ENCODE data around the gene SLC9A7.

The SLC9A7 gene

DNA sequence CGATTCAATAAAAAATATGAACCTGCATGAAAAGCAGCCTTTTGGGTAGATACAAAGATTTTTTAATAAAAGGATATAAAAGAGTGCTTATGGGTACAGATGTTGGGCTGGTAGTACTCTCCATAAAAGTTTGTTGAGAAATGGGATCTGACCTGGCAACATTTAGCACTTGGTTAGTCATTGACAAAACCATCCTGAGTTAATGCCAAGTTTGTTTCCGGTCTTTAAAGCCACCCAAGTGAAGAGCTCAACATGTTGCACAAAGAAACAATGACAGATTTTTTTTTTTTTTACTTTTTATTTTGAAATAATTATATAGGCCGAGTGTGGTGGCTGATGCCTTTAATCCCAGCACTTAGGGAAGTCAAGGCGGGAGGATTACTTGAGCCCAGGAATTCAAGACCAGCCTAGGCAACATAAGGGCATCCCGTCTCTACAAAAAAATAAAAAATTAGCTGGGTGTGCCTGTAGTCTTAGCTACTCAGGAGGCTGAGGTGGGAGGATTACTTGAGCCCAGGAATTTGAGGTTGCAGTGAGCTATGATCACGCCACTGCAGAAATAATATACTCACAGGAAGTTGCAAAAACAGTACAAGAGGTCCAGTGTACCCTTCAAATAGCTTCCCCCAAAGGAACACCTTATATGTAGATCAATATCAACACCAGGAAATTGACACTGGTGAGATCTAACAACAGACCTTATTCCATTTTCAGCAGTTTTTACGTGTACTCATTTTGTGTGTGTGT lies 168.8 kb downstream of the SLC9A7 start:
- TF ChIP-seq, protein P1, sequence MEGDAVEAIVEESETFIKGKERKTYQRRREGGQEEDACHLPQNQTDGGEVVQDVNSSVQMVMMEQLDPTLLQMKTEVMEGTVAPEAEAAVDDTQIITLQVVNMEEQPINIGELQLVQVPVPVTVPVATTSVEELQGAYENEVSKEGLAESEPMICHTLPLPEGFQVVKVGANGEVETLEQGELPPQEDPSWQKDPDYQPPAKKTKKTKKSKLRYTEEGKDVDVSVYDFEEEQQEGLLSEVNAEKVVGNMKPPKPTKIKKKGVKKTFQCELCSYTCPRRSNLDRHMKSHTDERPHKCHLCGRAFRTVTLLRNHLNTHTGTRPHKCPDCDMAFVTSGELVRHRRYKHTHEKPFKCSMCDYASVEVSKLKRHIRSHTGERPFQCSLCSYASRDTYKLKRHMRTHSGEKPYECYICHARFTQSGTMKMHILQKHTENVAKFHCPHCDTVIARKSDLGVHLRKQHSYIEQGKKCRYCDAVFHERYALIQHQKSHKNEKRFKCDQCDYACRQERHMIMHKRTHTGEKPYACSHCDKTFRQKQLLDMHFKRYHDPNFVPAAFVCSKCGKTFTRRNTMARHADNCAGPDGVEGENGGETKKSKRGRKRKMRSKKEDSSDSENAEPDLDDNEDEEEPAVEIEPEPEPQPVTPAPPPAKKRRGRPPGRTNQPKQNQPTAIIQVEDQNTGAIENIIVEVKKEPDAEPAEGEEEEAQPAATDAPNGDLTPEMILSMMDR (IDR thresholded peaks at IDR 0.05; ENCODE audit: insufficient read depth, low read depth, low read length, missing control alignments), result no peak
- no peak overlapping the region for H3K4me3 ChIP-seq (ENCODE audit: low read depth, low read length)

GRCh38 chrX:46588263-46588662 lies 170.7 kb downstream of the SLC9A7 start:
- no peak overlapping the region for H3K4me3 ChIP-seq (ENCODE audit: low read depth, low read length)
- no peak for DNase-seq (ENCODE audit: low read depth)
- TF ChIP-seq, protein P1 (IDR thresholded peaks at IDR 0.05; ENCODE audit: insufficient read depth, low read depth, low read length, missing control alignments), result no peak

More for the DNA sequence above, 168.8 kb downstream of the SLC9A7 start:
- no peak for DNase-seq (ENCODE audit: low read depth)

GRCh38 chrX:46587753-46588171 lies 171.2 kb downstream of the SLC9A7 start:
- no peak overlapping the region for H3K4me3 ChIP-seq (ENCODE audit: low read depth, low read length)
- TF ChIP-seq, protein P1 (IDR thresholded peaks at IDR 0.05; ENCODE audit: insufficient read depth, low read depth, low read length, missing control alignments), result no peak
- no peak for DNase-seq (ENCODE audit: low read depth)

- DNase-seq (ENCODE audit: low read depth), result peak; percentile 63
- TF ChIP-seq, protein P1 (IDR thresholded peaks at IDR 0.05; ENCODE audit: insufficient read depth, low read depth, low read length, missing control alignments), result no peak
- H3K4me3 ChIP-seq (ENCODE audit: low read depth, low read length), result no peak overlapping the region
These were observed 171.8 kb downstream of the SLC9A7 start for GRCh38 chrX:46587158-46587557.

GRCh38 chrX:46584736-46585135 lies 174.2 kb downstream of the SLC9A7 start:
- no peak for DNase-seq (ENCODE audit: low read depth)
- TF ChIP-seq, protein P1 (IDR thresholded peaks at IDR 0.05; ENCODE audit: insufficient read depth, low read depth, low read length, missing control alignments), result no peak
- H3K4me3 ChIP-seq (ENCODE audit: low read depth, low read length), result no peak overlapping the region

DNA sequence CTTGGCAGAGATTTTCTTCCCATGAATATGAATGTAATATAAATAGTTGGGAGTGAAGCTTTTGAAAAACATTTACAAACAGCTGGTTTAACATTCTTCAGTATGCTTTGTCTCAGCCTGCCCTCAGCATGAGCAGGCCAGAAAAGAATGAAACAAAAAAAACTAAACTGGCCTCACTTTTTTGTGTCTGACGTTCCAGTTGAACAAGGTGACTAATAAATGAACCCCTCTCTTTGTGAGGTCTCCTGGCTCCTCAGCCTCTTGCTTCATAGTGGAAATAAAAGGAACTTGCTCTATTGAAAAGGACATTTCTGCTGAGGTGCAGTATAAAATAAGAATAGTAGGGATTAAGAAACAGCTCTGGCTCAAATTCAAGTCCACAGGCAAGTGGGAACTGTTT lies 176.0 kb downstream of the SLC9A7 start:
- no peak overlapping the region for H3K4me3 ChIP-seq (ENCODE audit: low read depth, low read length)
- TF ChIP-seq, protein P1 (IDR thresholded peaks at IDR 0.05; ENCODE audit: insufficient read depth, low read depth, low read length, missing control alignments), result no peak
- no peak for DNase-seq (ENCODE audit: low read depth)

- no peak overlapping the region for H3K4me3 ChIP-seq (ENCODE audit: low read depth, low read length)
- DNase-seq (ENCODE audit: low read depth), result no peak
- TF ChIP-seq, protein P1 (IDR thresholded peaks at IDR 0.05; ENCODE audit: insufficient read depth, low read depth, low read length, missing control alignments), result no peak
These were observed 176.6 kb downstream of the SLC9A7 start for GRCh38 chrX:46582325-46582724.
